Breast epithelium (tissue), 3 donors: Measurements from ENCODE around the gene UGT1A8.
"Not testable (repeated sequence)": the region's sequence is repeated elsewhere in the genome, so short reads cannot be mapped to it uniquely, and the experiment has no call there.

Experiments used
- CTCF ChIP-seq, 3 donors: fragments of 450-650 bp; IDR thresholded peaks; one replicate each; pipeline ENCODE4 v1.5.1; 2016 to 2017; ENCODE audit warnings: antibody characterized with exemption in 3 of 3, mild to moderate bottlenecking in 3 of 3, moderate library complexity in 3 of 3
- POLR2A ChIP-seq: fragments of 450-650 bp; IDR thresholded peaks from one replicate; pipeline ENCODE4 v1.6.1; 2016; ENCODE audit warnings: antibody characterized with exemption, mild to moderate bottlenecking, moderate library complexity

DNA sequence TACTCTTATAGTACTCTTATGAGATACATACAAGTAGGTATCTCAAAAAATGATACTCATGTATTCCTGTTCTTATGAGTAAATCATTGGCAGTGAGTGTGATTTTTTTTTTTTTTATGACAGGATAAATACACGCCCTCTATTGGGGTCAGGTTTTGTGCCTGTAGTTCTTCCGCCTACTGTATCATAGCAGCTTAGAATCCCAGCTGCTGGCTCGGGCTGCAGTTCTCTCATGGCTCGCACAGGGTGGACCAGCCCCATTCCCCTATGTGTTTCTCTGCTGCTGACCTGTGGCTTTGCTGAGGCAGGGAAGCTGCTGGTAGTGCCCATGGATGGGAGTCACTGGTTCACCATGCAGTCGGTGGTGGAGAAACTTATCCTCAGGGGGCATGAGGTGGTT, at the start of gene UGT1A8:
- not testable (repeated sequence) for TF ChIP-seq CTCF (IDR thresholded peaks at IDR 0.05); POLR2A
